GM15510 (cell line): ENCODE results near the gene RHEX.
"Not testable (repeated sequence)": the region's sequence is repeated elsewhere in the genome, so short reads cannot be mapped to it uniquely, and the experiment has no call there.

Experiments used
- POLR2A ChIP-seq: IDR thresholded peaks from 3 replicates; pipeline ENCODE4 v1.6.1; 2011; ENCODE audit warnings: borderline replicate concordance; ENCODE audit not compliant: insufficient read length; ENCODE audit errors: extremely low read depth

Gene RHEX, protein sequence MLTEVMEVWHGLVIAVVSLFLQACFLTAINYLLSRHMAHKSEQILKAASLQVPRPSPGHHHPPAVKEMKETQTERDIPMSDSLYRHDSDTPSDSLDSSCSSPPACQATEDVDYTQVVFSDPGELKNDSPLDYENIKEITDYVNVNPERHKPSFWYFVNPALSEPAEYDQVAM

DNA sequence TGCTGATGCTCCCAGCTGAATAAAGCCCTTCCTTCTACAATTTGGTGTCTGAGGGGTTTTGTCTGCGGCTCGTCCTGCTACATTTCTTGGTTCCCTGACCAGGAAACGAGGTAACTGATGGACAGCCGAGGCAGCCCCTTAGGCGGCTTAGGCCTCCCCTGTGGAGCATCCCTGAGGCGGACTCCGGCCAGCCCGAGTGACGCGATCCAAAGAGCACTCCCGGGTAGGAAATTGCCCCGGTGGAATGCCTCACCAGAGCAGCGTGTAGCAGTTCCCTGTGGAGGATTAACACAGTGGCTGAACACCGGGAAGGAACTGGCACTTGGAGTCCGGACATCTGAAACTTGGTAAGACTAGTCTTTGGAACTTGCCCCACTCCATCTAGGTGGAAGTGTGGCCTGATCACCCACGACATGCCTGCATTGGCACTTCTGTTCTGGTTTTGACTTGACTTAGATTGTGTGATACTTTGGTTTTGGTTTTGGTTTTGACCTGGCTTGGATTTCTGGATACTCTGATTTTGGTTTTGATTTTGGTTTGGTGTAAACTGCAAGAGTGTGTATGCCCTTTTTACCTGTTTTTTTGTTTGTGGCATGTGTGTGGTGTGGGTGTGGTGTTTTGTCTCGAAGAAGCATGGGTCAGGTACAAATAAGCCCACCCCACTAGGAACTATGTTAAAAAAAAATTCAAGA lies at the start of gene RHEX:
Gene RHEX (plus strand): TSS at position 255 of the 692 bp plus-strand sequence. CDS start 44,656 bp downstream, outside the sequence.
- not testable (repeated sequence) for TF ChIP-seq POLR2A

DNA sequence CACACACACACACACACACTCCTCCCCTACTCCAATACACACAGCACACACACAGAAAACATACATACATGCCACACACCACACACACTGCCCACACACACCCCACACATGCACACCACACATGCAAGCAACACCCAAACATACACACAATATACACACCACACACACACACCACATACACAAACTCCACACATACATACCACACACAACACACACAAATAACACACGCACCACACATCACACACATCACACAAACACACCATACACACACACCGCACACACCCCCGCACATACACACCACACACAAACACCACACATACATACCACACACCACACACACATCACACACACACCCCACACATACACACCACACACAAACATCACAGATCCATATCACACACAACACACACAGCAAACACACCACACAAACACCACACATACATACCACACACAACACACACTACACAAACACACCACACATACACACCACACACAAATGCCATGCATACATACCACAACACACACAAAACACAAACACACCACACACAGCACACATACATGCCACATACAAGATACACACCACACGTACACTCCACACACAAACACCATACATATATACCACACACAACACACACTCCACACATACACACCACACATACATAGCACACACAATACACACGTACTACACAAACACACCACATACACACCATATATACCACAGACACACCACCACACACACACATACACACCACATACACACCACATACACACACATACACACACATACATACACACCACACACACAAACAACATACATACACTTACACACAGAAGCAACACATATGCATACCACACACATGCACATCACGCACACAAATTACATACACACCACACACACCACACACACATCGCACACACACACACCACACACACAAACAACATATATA lies 48.8 kb upstream of the RHEX start:
- no peak for TF ChIP-seq POLR2A

DNA sequence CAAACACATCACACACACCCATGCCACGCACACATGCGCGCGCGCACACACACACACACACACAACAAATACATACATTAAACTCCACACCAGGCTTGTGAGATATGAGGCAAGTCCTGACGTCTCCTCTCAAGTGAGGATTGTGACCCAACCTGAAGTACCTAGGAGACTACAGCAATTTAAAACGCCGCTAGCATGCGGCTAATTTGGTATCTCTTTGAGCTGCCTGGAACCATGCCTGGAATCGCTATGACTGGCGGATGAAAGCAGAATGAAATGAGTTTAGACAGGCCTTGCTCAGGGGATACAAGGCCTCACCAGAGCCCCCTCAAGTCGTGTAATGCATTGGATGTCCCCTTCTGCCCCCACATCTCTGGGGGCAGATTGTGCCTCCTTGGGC lies 48.1 kb upstream of the RHEX start:
- TF ChIP-seq POLR2A, result no peak

DNA sequence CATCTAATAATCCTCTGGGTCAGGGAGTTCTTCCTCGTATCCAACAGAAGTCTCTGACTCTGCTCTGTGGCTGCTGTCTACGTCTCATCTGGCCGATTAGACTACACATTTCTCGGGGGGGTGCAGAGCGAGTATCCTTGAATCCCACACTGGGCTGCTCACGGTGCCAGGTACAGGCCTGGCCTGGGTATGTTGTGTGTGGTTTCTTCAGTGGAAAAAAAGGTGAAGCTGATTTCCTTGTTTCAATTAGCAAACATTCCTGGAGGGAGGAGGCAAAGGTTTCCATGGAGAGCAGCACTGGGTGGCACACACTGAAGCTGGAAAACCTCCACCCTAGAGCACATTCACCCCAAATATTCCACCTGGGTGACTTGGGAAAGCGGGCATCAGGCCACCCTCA lies 47.7 kb upstream of the RHEX start:
- no peak for TF ChIP-seq POLR2A

DNA sequence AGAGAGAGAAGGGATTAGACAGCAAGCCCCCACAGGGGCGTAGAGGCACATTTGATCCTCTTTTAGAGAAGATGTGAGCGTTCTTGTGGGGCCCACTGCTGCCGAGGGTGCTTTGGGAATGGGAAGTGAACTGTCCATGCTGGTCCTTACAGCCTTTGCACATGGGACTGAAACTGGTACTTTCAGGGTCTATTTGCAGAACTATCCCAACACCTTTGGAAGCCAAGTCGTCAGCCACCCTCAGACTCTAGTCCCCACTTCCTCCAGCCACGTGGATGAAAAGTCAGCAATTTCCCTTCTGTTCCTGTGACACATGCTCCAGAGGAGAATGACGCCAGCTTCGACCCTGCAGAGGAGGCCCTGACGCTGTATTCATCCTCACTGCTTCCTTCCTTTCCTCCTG lies 47.2 kb upstream of the RHEX start:
- TF ChIP-seq POLR2A, result no peak

DNA sequence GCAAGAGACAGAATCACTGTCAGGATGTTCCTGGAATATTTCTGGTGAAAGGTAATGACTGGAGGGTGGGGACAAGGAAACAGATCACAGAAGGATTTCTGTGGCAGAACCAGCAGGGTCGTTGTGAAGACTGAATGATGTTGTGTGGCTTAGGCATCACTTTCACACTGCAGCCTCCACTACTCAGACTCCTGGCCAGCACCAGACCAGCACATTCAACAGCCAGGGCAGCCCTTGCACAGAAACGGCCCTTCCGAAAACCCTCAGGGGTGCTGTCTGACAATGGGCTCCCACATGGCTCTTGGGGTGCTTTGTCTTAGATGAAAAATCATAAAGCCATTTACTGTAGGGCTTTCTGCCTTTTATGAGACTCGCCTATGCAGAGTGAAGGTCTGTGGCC lies 46.0 kb upstream of the RHEX start:
- TF ChIP-seq POLR2A, result no peak

DNA sequence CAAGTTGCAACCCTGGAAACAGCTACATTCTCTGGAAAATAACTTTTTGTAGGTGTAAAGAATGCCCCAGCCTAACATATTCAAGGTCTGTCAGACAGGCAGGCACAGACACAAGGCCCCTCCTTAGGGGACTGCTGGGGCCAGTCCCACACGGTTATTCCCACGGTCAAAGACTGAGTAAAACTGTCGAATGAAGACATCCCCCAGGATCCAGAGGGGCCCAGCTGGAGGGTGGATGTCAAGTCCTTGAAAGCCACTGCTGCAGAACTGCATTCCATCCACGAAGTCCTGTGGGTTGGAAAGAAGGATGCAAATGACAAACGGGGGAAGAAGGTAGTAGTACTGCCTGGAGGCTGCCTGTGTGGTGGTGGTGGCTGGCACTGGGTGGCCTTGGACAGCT lies 42.9 kb upstream of the RHEX start:
- TF ChIP-seq POLR2A, result no peak

DNA sequence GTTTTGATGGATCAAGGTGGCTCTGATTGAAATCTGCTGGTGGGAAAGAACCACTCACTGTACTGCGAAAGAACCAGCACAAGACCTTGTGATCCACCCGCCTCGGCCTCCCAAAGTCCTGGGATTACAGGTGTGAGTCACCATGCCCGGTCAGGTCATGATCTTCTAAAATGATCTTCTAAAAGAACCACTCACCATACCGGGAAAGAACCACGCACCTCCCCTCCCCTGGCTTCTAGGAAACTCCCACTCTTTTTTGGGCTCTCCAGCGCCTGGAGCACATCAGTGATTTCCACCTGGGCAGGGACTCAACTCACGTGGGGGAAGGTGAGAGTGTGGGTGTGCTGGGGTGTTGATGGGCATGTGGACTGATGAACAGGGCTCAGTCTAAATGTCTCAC lies 41.9 kb upstream of the RHEX start:
- no peak for TF ChIP-seq POLR2A

DNA sequence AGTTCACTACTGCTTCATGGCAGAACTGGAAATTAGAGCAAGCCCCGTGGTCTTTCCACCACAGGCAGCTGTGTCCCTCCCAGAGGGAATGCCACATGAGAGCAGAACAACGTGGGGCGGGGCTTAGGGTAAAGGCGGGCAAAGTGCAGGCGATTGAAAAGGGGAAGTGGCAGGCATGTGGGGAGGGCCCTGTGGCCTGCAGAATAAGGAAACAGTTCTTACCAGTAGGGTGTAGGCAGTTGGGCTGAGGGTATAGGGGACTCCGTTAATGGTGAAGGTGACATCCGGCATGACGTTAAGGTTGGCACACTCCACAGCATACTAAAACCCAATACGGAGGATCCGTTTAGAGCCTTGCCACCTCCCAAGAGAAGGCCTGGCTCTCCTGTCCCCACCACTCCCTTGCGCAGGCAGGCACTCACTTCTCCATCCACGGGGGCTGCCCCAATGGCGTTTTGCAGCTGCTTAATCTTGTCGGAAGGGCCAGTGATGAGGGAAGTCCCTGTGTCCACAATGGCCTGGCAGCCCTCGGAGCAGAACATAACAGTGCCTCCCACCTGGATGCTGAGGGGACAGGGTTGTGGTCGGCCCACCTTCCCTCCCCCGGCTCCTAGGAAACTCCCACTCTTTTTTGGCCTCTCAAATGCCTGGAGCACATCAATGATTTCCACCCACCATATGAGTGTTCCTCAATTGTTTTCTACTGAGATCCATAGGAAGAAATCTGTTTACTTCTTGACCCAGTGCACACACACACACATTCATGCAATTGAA lies 40.7 kb upstream of the RHEX start:
- TF ChIP-seq POLR2A, result no peak

DNA sequence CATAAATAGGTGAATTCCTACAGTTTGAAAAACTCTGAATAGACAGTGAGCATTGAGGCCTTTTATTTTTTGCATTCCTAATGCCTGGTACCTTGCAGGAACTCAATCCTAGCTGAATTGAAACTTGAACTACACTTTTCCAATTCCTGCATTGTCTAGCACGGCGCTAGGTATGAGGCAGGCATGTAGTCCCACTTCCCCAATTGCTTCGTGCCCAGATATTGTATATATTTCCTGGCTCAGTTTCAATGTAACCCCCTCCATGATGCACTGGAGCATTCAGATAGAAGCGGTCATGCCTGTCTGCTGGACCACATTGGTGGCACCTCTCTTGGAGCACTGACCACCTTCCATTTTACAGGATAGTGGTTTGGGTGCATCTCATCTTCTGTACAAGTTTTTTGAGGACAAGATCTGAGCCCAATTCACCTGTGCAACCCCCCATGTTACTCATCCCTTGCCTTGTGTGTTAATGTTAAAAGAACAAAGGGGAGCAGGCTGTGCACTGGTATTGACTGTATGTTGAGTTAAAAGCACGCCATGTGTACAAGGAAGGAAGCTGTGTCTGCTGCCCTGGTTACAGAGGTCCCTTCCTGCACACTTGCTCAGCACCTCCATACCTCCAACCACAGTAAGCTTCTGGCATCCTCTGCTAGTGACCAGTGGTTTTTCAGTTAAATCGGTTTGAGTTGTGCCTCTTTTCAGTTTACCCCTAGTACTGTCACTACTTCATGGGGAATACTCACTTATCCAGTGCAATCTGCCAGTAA lies 39.8 kb upstream of the RHEX start:
- no peak for TF ChIP-seq POLR2A

DNA sequence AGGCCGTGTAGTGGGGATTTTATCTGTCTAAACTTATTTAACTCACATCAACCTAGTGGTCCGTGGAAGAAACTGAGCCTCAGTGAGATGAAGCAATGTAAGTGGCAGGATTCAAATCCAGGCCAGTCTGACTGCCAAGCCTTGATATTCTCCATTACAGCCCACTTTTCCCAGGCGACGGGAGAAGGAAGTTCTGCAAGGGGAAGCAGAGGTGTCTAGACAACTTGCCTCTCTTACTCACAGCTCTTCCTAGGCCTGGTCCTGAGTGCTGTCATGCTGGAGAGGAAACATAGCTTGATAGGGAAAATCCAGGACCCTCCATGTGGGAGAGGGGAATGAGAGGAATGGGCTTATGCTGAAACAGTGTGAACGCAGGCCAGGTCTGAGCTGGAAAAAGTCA lies 38.4 kb upstream of the RHEX start:
- TF ChIP-seq POLR2A, result no peak

DNA sequence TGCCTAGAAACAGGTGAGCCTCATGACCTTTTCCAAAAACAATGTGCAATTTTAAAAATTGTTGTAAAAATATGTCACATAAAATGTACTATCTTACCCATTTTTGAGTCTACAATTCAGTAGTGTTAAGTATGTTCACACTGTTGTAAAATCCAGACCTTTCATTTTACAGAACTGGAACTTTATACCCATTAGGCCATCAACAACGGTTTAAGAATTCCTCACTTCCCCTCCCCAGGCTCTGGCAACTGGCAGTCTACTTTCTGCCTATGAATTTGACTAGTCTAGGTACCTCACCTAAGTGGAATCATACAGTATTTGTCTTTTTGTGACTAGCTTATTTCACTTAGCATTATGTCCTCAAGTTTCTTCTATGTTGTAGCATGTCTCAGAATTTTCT lies 37.9 kb upstream of the RHEX start:
- TF ChIP-seq POLR2A, result no peak

DNA sequence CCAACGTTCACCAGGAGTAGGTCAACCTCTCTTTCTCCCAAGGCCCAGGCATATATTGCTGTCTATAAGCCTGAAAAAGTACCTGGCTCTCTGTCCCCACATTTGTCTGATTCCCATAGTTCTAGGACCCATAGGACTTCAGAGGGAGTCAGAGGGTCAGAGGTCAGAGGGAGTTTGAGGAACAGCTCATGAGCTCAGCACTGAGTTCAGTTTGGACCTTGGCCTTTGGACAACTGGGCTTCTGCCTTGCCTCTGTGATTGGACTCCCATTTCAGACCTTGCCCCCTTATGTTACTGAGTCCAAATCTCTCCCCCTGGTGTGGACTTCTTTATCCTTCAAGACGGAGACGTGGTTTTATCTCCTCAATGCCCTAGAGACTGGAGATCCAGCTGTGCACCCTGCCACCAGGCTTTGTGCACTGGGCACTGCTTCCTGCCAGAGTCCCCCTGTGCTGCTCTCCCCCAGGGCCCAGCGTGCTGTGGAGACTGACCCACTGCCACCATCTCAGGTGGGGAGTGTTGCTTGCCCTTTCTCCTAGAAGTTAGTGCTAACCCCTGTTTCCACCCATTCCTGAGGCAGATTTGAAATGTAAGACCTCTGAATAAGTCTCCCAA lies 32.5 kb upstream of the RHEX start:
- no peak for TF ChIP-seq POLR2A
